ENCODE data around the gene MTF2.

The MTF2 gene

GRCh38 chr1:93083979-93084378 is 4.9 kb downstream of the MTF2 start:
- DNase-seq (ENCODE audit: low spot score) = no peak

- DNase-seq (ENCODE audit: low spot score) = no peak
These were observed 8.4 kb downstream of the MTF2 start for GRCh38 chr1:93087532-93087931.

GRCh38 chr1:93093332-93094006 is 14.4 kb downstream of the MTF2 start:
- no peak for DNase-seq (ENCODE audit: low spot score)

- DNase-seq (ENCODE audit: low spot score) = no peak
These were observed 16.9 kb downstream of the MTF2 start for GRCh38 chr1:93095804-93096585.

DNA sequence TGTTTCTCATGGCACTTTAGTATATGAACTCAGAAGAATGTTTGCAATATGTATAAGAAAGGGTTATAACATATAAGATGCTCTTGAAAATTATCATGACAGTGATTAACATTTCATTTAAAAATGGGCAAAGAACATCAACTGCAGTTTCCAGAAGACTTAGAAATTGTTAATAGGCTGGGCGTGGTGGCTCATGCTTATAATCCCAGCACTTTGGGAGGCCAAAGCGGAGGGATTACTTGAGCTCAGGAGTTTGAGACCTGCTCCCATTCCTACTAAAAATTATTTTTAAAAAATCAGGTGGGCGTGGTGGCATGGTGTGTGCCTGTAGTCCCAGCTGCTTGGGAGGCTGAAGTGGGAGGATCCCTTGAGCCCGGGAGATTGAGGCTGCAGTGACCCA is 23.1 kb downstream of the MTF2 start:
- no peak for DNase-seq (ENCODE audit: low spot score)

GRCh38 chr1:93106226-93106625 is 27.1 kb downstream of the MTF2 start:
- no peak for DNase-seq (ENCODE audit: low spot score)

DNA sequence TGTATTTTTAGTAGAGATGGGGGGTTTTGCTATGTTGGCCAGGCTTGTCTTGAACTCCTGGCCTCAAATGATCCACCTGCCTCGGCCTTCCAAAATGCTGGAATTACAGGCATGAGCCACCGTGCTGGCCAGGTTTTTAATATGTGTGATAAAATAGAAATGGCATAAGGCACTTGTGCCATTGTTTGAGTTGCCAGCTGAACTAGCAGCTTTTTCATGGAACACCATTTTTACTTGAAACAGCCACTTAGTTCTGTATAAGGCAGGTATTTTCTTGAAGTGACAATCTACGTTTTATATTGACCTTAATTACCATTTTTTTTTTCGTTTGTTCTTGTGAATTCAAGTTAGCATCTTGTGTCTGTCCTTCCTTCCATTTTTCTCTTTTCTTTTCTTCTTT is 28.3 kb downstream of the MTF2 start:
- no peak for DNase-seq (ENCODE audit: low spot score)

GRCh38 chr1:93108335-93108734 is 29.3 kb downstream of the MTF2 start:
- DNase-seq (ENCODE audit: low spot score) = no peak

DNA sequence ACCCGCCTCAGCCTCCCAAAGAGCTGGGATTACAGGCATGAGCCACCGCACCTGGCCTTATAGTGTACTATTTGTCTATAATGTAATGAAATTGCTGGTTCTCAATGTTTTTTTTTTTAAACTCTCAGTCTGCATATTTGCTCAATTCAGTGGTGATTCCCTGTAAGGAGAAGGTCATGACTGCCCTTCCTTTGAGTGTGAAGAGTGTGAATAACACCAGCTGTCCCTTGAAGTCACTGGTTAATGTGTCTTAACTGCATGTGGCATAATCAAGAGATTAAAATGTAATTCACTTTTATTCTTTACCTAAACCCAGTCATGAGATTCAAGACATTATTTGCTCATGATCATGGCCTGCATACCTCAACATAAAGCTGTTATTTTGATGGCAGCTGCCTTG is 30.5 kb downstream of the MTF2 start:
- DNase-seq (ENCODE audit: low spot score) = no peak

DNA sequence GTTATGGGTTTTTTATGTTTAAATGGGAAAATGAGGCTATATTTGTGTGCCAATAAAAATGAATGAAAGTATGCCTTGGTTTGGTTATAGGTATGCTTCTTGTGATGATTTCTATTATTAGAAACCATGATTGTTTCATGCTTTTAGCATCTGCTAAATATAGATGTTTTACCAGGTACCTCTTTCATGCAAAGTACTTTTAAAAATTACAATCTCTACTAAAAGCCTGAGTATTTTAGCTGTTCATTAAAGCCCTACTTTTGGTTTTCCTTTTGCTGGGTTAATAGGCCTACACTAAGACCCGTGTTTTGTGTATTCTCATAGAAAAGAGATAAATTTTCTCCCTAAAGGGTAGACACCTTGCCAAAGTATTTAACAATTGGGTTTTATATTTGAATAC is 32.0 kb downstream of the MTF2 start:
- no peak for DNase-seq (ENCODE audit: low spot score)

DNA sequence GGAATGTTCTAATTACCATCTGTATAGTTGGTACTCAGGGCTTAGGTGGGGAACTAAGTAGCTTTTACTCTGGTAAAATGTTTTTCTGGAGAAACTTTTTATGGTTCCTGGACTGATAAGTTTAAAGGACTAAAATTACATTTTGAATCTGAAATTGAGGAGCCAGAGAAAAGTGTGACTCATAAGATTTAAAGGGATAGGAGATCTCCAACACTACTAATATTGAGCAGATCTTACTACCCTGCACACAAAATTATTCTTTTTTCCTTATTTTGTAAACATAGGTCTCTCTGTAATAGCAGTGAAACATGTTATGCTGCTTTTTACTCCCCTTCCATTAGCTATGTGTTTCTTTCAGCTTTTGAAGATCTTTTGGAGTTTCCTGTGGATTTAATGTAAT is 32.5 kb downstream of the MTF2 start:
- DNase-seq (ENCODE audit: low spot score) = no peak

- DNase-seq (ENCODE audit: low spot score) = no peak
These were observed 34.0 kb downstream of the MTF2 start for GRCh38 chr1:93113127-93113526.

DNA sequence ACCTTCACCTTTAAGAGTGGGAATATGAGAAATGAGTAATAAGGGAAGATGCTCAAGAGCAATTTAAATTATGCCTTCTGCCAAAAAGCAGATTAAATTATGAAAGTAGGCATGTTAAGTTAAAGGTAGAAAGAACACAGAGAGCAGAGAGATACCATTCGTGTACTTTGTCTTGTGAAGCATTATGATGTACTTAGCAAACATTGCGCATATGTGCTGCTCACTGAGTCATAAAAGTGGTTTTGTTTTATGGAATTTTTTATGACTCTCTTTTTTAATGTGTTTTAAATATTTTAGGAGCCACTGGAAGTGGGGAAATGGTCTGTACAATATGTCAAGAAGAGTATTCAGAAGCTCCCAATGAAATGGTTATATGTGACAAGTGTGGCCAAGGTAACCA is 35.3 kb downstream of the MTF2 start:
- DNase-seq (ENCODE audit: low spot score) = no peak

GRCh38 chr1:93120614-93121013 is 41.5 kb downstream of the MTF2 start:
- DNase-seq (ENCODE audit: low spot score) = no peak

DNA sequence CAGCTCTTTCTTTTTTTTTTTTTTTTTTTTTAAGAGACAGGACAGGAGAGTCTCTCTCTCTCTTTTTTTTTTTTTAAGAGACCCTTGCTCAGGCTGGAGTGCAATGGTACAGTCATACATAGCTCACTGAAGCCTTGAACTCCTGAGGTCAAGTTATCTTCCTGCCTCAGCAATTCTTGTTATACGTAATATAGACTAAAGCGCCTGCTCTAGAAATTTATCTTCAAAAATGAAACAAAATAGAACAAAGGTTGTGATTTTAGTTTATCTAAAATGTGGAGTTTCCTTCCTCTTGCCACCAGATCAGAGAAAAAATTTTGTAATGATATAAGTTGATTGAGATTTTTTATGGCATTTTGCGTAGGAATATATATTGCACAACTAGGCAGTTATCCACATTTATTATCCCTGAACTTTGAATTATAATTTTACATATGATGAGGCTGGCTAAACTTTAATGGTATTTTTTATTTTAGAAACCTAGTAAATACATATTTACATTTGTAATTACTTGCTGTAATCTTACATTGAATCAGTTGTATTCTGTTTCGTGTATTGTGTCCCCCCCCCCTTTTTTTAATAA is 44.2 kb downstream of the MTF2 start:
- DNase-seq (ENCODE audit: low spot score) = peak; percentile 19

GRCh38 chr1:93124556-93125355 is 45.7 kb downstream of the MTF2 start:
- no peak for DNase-seq (ENCODE audit: low spot score)

- no peak for DNase-seq (ENCODE audit: low spot score)
These were observed 50.5 kb downstream of the MTF2 start for GRCh38 chr1:93129507-93130099.

DNA sequence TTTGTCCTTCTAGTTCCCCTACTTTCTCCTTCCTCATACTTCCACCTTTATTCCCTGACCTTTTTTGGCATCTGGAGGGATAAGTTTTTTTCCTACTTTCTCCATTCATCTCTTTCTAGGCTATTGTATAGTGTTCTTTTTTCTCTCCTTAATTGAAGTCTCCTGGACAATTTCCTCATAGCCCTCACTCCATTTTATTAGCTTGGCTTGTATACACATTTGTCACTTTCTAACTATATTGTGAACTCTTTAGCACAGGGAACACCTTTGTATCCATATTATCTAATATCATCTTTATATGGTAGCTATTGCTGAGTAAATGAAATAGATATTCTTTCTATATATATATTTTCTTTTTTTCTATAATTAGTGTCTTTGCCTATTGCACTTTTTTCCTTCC is 53.6 kb downstream of the MTF2 start:
- no peak for DNase-seq (ENCODE audit: low spot score)

DNA sequence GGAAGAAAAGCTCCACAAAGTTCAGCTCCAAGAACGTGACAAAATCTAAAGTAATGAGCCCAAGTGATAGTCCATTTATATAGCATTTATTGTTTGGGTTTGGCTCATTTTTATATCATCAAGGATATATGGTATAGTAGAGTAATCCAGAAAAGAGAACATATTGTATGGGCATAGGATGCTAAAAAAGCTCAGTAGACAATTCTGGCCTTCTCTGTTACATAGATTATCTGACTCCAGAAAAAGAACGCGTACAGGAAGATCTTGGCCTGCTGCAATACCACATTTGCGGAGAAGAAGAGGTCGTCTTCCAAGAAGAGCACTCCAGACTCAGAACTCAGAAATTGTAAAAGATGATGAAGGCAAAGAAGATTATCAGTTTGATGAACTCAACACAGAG is 57.4 kb downstream of the MTF2 start:
- DNase-seq (ENCODE audit: low spot score) = no peak

GRCh38 chr1:93137604-93138292 is 58.7 kb downstream of the MTF2 start:
- no peak for DNase-seq (ENCODE audit: low spot score)

DNA sequence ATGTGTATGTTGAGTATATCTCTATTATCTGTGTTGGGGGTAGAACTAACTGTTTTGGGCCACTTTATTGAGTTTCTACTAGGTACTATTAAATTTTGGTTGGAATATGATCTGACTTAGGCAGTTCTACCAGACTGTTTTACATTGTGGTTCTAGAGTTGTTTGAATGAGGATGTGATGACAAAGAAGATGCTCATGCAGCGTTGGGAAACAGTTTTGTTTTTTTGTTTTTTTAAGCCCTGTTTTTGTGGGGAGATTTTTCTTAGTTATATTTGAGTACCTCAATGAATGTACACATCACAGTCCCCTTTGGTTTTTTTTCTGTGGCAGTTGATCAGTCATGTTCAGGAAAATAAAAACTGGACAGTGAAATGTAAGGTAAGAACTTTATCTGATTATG is 61.0 kb downstream of the MTF2 start:
- no peak for DNase-seq (ENCODE audit: low spot score)

GRCh38 chr1:93142161-93142560 is 63.1 kb downstream of the MTF2 start:
- no peak for DNase-seq (ENCODE audit: low spot score)

Data from kidney capillary endothelial cell (primary cell).